ENCODE measurements around the gene CNTNAP2.
A peak's percentile ranks its signal among the peaks of the same experiment; 100 is the strongest.
"Not testable (repeated sequence)": the region's sequence is repeated elsewhere in the genome, so short reads cannot be mapped to it uniquely, and the experiment has no call there.

The CNTNAP2 gene

DNA sequence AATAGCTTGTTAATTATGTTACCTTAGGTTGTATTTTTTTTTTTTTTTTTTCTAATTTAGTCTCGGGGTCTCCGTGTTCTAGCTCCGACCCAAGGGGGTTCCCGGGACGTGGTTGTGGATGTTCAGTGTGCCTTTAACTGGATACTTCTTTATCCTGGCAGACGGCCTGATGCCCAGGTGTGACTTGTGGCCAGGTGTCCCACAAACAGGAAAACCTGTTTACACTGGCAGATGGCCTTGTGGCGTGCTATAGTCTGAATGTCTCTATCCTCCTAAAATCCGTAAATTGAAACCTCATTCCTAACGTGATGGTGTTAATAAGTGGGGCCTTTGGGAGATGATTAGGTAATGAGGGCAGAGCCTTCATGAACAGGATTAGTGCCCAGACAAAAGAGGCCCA is 1927.6 kb downstream of the CNTNAP2 start:
- no peak for DNase-seq

DNA sequence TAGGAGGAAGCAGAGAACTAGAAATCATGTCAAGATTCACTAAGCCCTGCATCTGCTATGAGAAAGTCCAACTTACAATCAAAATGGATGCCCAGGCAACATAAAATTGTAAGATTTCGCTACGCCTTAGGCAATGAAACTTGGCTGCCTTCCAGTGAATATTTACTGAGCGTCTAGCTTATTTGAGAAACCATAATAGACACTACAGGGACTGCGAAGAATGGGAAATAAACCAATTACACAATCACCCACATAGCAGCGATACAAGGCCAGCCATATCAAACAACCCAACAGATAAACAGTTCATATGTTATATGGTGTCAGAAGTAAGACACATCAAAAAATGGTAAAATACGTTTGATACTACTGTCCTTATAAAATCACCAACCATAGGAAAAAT is 1928.9 kb downstream of the CNTNAP2 start:
- DNase-seq = no peak

DNA sequence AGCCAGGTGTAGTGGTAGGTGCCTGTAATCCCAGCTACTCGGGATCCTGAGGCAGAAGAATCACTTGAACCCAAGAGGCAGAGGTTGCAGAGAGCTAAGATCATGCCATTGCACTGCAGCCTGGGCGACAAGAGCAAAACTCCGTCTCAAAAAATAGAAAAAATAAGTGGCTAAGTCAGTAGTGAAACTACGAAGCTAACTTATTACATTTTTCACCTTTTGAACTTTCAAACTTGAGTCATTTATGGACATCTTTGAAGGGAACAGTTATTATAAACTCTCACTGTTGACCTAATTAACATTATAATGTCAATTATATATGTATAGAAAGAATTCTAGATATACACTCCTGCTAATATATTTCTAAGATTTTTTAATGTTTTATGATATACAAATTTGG is 1932.5 kb downstream of the CNTNAP2 start:
- no peak for DNase-seq

DNA sequence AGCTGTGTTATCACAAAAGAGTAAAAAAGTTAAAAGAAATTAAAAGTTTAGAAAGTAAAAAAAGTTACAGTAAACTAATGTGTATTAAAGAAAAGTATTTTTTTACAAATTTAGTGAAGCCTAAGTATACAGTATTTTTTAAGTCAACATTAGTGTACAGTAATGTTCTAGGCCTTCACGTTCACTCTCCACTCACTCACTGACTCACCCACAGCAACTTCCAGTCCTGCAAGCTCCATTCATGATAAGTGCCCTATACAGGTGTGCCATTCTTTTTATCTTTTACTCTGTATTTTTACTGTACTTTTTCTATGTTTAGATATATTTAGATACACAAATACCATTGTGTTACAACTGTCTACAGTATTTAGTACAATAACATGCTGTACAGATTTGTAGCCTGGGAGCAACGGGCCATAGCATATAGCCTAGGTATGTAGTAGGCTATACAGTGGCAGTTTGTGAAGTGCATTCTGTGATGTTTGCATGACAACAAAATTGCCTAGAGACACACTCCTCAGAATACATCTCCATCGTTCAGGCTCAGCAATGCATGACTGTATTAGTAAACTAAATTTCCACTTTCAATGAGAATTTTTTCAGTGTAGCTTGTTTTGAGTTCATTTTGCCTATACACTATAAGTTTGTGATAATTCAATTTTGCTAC is 1934.0 kb downstream of the CNTNAP2 start:
- no peak for DNase-seq

DNA sequence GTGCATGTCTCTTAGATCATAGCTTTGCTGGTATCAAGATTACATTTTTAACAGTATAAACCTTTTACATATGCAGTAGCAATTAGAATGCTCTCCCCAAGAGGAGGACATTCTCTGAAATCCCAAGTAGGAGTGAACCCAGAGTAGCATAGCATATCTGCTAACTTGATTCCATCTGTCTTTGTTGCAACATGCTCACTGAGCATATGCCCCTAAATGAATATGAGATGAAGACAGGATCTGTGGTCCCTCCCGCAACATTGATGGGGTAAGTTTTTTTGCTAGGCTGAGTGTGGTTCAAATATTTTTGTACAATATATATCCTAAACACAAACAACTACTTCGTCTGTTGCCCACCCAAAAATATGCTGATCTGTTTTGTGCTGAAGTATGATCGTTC is 1939.8 kb downstream of the CNTNAP2 start:
- no peak for DNase-seq

DNA sequence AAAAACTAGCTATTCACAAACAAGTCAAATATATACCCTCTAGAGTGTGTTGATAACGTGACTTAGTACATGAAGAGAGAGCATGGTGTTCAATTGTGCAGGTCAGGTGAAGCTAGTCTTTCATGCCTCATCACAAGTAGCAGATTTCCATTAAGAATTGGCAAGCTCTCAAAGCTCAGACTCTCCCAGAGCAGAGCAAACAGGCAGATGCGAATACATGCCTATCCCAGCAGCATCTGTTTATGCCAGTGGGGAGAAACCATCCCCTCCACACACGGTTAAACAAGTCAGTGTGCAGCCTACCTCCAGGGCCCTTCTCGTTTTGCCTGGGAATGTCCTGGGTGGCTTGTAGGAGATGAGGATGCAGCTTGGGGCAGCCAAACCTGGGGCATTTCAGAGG is 1941.5 kb downstream of the CNTNAP2 start:
- DNase-seq = no peak

DNA sequence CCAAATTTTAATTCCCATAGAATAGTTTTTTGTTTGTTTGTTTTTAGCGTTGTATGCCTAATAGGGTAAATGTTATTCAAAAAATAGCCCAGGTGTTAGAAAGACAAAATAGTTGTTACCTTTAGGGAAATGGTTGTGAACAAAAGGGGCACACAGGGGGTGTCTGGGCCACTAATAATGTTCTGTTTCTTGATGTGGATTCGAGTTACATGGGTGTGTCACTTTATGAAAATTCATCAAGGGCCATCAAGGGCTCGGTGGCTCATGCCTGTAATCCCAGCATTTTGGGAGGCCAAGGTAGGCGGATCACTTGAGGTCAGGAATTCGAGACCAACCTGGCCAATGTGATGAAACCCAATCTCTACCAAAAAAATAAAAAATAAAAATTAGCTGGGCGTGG is 1942.2 kb downstream of the CNTNAP2 start:
- no peak for DNase-seq

DNA sequence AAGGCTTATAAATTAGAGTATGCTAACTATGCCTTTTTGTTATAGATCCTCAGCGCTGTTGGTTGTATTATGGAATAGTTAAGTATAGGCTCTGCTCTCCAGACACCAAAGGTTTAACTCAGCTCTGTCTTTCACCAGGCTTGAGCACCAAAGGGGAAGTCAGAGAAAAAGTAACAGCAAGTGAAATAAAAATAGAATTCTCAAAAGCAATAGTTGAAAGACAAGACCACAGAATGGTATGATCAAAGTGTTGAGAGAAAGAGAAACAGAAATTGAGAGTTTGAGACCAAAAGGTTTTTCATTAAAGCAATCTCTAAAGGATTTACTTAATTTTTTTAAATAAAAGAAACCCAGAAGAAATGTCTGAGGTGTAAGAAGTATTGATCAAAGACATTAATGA is 1944.1 kb downstream of the CNTNAP2 start:
- DNase-seq = no peak

DNA sequence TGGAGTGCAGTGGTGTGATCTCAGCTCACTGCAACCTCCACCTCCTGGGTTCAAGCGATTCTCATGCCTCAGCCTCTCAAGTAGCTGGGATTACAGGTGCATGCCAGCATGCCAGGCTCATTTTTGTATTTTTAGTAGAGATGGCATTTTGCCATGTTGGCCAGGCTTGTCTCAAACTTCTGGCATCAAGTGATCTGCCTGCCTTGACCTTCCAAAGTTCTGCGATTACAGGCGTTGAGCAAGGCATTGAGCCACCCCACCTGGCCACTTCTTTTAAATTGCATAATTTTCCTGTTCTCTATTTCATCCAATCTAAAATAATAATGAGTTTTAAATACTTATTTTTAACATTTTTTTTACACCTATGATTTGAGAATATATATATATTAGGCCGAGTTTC is 1961.5 kb downstream of the CNTNAP2 start:
- not testable (repeated sequence) for DNase-seq

DNA sequence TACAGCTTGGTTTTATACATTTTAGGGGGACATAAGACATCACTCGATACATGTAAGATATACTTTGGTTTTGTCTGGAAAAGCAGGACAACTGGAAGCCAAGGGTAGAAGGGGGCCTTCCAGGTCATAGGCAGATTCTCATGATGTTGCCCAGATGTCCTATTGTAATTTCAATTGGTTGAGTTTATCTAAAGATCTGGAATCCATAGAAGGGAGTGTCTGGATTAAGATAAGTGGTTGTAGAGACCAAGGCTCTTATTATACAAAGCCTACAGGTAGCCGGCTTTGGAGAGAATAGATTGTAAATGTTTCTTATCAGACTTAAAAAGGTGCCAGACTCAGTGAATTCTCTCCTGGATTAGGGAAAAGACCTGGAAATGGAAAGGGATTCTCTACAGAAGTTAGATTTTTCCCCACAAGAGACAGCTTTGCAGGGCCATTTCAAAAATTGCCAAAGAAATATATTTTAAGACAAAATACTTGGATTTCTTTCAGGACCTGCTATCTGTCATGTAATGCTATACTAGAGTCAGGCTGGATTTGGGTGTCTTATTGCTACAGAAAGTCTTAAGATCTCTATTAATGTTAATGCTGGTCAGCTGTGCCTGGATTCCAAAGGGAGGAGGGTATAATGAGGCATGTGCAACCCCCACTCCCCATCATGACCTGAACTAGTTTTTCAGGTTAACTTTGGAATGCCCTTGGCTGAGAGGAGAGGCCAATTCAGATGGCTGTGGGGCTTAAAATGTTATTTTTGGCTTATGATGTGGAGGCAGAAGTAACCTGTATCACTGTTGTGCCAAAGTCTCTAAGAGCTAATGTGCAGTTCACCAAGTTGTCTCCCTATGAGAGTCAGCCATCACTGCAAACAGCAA is 1962.8 kb downstream of the CNTNAP2 start:
- DNase-seq = no peak

DNA sequence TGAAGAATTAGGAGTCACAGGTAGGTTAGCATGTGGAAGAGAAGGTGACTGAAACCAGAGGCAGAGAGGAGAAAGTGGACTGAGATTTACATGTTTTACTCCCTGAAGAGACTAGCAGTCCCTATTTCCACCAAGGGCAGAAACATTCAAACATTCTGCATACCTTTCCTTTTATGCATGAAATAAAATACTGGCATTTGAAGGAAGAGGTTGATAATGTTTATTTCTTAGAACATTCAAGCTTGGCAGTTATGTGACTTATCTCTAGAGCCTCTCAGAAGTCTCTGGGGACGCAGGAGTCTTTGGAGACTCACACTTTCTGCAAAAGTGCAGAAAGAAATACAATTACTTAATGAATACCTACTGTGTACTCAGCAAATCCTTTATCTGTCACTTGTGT is 1966.8 kb downstream of the CNTNAP2 start:
- DNase-seq = no peak

DNA sequence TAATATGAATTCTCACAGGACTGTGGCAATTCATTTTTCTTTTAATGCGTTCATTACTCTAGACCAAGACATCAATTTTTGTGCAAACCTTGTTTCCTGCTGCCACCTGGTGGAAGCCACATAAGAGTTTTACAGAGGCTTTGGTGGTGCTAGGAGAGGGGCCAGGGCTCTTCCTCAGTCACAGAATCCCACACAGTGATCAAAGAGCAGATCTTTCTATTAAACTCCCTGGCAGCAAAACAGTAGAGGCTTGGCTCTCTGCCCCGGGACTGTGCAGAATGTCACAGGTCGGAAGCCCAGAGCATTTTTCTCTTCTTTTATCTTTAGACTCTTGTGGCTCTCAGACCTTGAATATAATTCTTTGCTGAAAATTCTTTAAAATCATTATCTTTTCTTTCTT is 1967.5 kb downstream of the CNTNAP2 start:
- DNase-seq = peak; percentile 56

DNA sequence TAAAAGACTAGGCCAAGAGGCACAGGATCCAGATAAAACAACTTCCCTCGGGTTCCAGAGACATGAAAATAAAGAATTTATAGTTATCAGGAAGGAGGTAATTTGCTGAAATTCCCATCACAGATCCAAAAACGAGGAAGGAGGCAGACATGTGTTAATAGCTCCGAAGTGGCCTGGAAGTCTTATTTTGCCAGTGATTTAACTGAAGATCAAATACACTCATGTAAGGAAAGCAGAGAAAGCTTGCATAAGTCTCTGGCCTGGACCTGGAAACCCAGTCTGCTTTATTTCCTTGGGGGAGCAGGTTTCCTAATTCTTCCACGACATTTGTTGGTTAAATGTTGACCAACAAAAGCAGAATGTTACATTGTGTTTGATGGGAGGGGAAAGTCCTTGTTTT is 1975.3 kb downstream of the CNTNAP2 start:
- no peak for DNase-seq

DNA sequence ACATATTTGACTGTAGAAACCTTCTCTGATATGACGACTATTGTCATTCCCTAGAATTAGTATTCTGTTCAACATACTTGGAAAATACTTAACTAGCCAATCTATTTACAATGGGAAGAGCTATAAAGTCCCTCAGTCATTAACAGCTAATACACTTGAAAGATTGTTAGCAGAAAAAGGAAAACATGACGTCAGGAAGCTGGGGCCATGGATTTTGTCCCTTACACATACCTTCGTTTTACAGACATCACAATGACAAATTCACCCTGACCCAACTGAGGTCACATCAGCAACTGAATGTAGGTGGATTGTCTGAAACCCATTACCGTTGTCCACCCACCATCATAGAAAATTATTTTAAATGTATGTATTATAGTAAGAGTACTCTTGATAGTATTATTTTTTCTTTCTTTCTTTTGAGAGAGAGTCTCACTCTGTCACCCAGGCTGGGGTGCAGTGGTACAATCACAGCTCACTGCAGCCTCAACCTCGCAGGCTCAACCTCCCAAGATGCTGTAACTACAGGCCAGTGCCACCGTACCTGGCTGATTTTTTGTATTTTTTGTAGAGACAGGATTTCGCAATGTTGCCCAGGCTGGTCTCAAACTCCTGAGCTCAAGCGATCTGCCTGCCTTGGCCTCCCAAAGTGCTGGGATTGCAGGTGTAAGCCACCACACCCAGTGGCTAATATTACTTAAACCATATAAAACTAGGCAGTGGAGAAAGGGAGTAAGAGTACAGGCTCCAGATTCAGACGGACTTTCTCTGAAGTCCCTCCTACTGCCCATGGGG is 1977.0 kb downstream of the CNTNAP2 start:
- DNase-seq = no peak

DNA sequence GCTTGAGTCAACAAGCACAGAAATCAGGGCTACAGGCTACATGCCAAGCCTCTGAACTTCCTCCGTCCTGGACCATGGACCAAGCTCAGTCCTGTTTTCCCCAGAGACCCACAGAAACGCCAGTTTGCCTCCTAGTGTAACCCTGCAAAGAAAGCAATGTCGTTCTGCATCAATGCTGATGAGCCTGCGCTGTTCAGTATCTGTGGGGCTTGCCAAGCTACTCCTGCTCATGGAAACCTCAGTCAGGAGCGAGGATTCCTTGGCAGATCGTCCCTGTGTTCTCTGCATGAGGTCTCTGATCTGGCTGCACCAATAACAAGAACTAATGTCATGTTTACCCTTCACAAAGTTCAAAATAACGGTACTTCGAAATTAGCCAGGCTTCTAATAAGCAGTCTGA is 1978.5 kb downstream of the CNTNAP2 start:
- no peak for DNase-seq

DNA sequence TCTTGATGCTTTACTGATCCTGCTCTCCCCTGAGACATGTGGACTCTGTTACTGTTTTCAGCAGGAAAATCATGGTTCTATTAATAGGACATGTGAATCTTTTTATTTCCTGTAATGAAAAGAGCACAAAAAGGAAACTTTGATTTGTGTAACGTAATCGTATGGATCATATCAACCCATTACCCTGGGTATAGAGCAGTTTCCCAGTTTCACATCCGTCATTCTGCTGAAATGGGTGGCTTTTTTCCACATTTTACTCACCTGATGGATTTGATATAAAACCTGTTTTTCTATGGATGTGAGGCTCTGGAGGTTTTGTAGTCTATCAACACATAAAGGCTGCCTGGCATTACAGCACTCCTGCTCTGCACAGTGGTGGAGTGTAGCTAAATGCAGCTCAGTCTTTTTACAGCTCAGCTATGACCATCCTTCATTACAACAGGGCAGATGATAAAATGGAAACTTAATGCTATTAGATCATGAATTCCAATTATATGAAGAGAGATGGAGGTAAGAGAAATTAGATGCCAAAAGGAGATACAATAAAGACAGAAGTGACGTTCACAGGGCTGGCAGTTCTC is 1987.6 kb downstream of the CNTNAP2 start:
- DNase-seq = no peak

DNA sequence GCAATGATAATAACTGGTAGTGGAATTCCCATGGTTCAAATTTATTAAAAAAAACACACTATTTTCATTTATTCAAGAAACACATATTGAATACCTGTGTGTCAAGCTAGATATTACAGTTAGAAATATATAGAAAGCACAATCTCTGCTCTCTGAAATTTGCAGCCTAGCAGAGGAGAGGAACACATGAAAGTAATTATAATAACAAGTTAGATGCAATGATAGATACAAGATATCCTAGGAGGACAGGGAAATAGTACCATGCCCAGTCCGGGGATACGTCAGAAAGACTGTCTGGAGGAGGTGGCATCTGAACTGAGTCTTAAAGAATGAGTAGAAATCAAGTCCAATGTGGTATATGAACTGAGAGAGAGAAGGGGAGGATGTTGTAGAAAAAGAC is 1988.3 kb downstream of the CNTNAP2 start:
- no peak for DNase-seq

DNA sequence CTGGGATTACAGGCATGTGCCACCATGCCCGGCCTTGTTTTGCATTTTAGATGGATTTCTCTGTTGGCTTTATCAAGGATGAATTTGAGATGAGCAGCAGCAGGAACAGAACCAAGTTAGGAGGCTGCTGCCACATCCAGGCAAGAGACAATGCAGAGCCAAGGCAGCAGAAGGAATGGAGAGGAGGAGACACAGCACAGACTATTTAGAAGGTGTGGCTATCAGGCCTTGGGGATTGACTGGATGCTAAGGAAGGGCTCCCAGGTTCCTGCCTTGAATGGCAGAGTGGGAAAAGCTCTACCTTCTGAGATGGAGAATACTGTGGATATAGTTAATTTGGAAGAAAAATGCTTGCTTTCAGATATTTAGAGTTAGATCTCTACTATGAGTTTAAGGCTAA is 1989.3 kb downstream of the CNTNAP2 start:
- DNase-seq = no peak

DNA sequence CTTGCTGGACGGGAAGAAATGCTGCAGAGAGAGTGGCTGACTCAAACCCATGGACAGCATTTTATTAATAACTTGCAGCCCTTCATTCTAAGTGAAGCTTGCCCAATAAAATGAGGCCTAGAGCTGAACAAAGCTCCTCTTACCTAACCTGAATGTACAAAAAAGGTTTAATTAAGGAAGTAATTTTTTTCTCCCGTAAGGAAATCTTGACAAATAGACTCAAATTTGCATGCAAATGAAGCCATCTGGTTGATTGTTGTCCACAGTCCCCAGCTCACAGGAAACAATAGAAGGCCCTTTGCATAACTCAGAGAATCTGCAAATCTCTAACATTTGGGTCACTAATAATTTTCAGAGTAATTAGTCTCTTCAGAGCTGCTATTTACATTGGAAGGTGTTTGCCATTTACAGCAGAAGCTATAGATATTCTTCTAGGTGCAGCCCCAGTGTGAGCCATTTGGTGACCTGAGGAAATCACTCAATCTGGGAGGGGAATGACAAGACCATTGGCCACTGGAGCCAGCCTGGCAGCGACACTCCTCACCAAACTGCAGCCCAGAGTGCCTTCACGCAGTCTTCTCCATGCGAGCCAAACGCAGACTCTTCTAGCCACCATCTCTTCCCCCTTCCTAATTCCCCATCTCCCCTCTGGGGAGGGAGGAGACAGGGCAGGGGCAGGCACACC is 1991.0 kb downstream of the CNTNAP2 start:
- DNase-seq = no peak

DNA sequence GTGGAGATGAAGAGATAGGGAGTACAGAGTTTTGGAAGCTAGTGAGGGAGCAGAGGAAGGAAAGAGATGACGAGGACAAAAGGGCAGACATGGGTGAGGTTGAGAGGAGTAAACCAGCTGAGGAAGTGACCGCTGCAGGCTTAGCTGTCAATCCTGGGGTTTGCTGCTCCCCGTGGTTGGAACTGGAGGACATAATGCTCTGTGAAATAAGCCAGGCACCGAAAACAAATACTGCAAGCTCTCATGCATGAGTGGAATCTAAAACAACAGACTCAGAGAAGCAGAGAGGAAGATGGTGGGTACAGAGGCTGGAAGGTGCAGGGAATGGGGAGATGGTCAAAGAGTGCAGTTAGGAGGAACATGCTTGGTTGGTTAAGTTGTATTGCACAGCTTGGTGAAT is 1991.8 kb downstream of the CNTNAP2 start:
- DNase-seq = no peak

DNA sequence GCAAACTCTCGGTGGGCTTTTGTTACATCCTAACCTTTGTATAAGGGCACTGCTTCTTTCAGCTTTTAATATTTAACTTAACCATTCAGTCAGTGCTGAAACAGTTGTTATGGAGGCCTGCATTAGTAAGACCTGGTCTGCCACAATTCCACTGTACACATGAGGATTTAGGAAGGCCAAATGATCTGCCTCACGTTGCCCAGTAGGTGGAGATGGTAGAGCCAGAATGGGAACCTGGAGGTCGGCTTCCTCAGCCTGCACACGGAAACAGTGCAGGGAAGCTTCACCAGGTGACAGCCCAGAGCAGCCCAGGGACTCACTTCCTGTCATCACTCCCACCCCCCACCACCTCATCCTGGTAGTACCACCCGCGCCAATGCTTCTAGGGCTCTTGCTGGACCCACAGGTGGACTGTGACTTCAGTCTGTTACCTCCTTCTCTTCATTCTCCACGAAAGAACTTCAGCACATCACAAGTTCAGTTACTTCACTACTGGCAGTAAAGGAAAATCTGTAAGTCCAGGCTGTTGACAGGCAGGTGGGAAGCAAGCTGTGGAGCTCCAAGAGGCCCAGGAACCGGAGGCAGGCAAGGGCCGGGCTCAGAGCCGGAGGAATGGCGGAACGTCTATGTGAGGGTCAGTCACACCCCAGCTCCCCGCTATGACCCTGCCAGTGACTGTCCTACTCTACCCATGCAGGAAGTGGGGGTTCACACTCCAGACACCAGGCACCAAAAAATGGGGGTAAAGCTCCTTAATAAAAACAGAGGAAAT is 1993.7 kb downstream of the CNTNAP2 start:
- no peak for DNase-seq

Measured in right kidney (tissue), 1 donor.